GM21717 (cell line): ENCODE data around the gene AQP7.
"Not testable (repeated sequence)": the region's sequence is repeated elsewhere in the genome, so short reads cannot be mapped to it uniquely, and the experiment has no call there.

Experiments used
- ATAC-seq: cut with Tn5 transposase; IDR thresholded peaks from one replicate; pipeline ENCODE4 v1.9.1; 2021; ENCODE audit warnings: mild to moderate bottlenecking, moderate library complexity; ENCODE audit not compliant: unreplicated experiment

AQP7 gene

GRCh38 chr9:33377089-33377715, 25.2 kb downstream of the AQP7 start:
- no peak for ATAC-seq

- no peak for ATAC-seq
These were observed 26.5 kb downstream of the AQP7 start for GRCh38 chr9:33375841-33376321.

- ATAC-seq, result no peak
These were observed 27.0 kb downstream of the AQP7 start for GRCh38 chr9:33375238-33375840.

GRCh38 chr9:33374634-33375237, 27.6 kb downstream of the AQP7 start:
- ATAC-seq, result peak; percentile 78

- no peak for ATAC-seq
These were observed 28.2 kb downstream of the AQP7 start for GRCh38 chr9:33374190-33374589.

- ATAC-seq, result no peak
These were observed 29.5 kb downstream of the AQP7 start for GRCh38 chr9:33372900-33373299.

- no peak for ATAC-seq
These were observed 35.3 kb downstream of the AQP7 start for GRCh38 chr9:33366979-33367480.

- not testable (repeated sequence) for ATAC-seq
These were observed 37.6 kb downstream of the AQP7 start for GRCh38 chr9:33364814-33365213.

GRCh38 chr9:33364127-33364526, 38.2 kb downstream of the AQP7 start:
- ATAC-seq, result no peak

- ATAC-seq, result not testable (repeated sequence)
These were observed 43.7 kb downstream of the AQP7 start for GRCh38 chr9:33358641-33359040.

GRCh38 chr9:33355933-33356332, 46.4 kb downstream of the AQP7 start:
- no peak for ATAC-seq

- no peak for ATAC-seq
These were observed 47.6 kb downstream of the AQP7 start for GRCh38 chr9:33354651-33355211.

GRCh38 chr9:33351547-33351946, 50.8 kb downstream of the AQP7 start:
- no peak for ATAC-seq

GRCh38 chr9:33350310-33350709, 52.1 kb downstream of the AQP7 start:
- ATAC-seq, result no peak

GRCh38 chr9:33349743-33350142, 52.6 kb downstream of the AQP7 start:
- no peak for ATAC-seq

GRCh38 chr9:33348998-33349397, 53.4 kb downstream of the AQP7 start:
- no peak for ATAC-seq

GRCh38 chr9:33346564-33346963, 55.8 kb downstream of the AQP7 start:
- no peak for ATAC-seq

GRCh38 chr9:33344145-33344544, 58.2 kb downstream of the AQP7 start:
- ATAC-seq, result no peak

- no peak for ATAC-seq
These were observed 61.2 kb downstream of the AQP7 start for GRCh38 chr9:33341182-33341581.

- ATAC-seq, result no peak
These were observed 62.2 kb downstream of the AQP7 start for GRCh38 chr9:33340186-33340585.
